Suppressor macrophage (primary cell): ENCODE results near the gene ALG2.
A peak's percentile ranks its signal among the peaks of the same experiment; 100 is the strongest.

Experiments used
- DNase-seq, 4 experiments: peaks; one replicate each; pipeline ENCODE4 v3.0.0-alpha.2; 2020 to 2022

ALG2 gene

GRCh38 chr9:99190597-99191283 lies 31.0 kb downstream of the ALG2 start:
- no peak for DNase-seq

DNA sequence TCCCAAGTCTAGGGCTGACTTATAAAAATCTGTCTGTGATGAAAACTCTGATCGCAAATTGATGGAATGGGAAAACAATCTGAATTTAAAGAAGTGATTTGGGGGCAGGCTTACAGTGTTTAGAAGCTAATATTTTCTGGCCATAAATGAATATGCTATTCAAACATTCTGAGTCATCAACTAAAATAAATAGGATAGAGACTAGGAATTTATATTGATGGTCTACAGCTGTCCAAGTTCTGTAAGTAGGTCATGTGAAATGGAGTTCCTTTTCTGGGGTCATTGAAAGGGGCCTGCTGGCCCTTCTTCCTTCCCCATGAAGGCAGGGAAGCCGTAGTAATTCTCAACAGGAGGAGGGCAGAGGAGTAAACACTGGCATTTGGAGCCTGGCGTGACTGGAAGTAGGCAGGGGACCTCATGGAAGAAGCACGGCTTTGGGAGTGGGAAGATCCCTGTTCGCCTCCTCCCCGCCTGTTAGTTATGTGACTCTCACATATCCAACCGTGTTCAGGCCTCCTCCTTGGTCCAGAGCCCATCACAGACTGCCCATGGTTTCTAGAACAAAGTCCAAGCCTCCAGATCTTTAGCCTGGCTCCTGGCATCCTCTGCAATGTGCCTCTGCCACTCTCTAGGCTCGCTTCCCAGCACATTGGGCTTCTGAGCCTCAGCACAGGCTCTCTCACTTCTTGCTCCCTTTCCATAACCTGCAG lies 31.7 kb downstream of the ALG2 start:
- DNase-seq: no peak

DNA sequence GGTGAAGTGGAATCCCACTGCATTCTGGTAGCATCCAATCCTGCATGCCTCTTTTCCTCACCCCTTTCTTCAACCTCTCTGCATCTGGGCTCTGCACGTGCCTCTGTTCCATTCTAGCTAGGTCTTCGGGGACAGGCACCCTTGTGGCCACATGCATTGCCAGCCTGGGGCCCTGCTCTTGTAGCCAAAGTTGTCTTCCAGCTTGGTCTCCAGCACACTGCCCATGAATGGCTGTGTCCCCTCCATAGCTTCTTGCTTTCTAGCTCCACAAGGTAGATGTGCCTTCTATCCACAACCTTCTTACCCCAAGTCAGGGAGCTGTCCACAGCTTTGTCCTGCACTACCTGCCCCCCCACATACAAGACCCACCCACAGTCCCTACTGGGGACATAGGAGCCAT lies 32.6 kb downstream of the ALG2 start:
- DNase-seq: no peak

DNA sequence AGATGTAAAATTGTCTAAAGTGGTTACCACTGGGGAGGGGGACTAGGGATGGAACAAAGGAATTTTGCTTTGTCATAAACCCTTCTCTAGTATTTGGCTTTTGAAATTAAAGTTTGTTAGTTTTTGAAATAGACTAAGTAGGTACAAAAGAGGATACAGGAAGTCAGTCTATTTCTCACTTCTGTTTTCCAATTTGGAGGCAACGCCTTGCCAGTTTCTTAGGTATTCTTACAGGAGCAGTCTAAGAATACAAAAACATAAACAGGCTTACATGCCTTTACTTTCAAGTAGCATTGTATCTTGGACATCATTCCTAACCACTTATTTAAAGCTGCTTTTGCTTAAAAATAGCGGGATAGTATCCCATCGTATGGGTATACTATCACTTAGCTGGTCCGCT lies 34.4 kb downstream of the ALG2 start:
- peak in 1 of 4 experiments; percentile 35 for DNase-seq

- no peak for DNase-seq
Measured at GRCh38 chr9:99185934-99186333, 35.8 kb downstream of the ALG2 start.

DNA sequence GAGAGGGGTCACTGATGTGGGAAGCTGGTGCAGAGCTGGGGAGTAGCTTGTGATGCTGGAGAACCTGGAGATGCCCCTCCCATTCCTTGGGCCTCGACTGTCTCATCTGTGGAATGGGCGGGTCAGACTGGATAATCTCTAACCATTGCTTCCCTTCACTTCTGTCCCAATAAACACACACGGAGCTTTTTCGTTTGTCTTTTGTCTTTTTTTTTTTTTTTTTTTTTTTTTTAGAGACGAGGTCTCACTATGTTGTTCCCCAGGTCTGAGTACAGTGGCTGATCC lies 36.5 kb downstream of the ALG2 start:
- no peak for DNase-seq

DNA sequence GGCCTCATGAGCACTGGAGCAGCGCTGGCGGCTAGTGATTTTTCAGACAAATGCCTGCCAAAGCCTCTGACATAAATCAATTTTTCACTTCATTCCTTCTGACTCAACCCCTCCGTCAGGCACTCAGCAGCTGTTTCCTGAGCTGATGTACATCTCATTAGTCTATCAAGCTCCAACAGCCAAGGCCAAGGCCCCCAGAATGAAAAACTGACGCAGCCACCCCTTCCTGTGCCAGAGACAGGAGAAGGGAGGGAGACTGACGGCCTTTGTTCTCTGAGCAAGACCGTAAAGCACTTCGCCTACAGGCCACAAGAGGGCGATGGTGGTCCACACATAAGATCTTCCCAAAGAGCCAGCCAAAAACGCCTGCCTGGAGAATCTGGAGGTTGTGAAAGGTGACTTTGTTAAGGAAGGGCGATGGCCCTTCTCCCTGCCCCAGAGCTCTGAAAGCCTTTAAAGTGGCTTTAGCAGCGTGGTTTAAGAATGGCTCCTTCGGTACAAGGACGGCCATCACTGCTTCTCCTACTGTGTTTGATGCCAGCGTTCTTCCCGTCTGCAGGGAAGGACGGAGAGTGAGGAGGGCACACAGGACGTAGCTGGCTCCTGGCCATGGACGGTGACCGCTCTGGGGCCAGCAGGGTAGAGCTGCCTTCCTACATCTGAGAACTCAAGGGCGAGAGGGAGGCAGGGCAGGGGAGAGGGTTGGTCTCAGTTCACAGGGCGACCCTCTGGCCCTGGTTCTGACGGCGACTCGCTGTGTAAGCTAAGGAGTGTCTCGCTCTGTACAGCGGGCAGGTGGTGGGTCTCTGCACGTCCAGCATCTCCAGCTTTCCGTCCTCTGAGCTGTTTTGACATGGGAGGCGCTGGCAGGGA lies 37.0 kb downstream of the ALG2 start:
- DNase-seq: peak; percentile 87 to 90 (median 88)

DNA sequence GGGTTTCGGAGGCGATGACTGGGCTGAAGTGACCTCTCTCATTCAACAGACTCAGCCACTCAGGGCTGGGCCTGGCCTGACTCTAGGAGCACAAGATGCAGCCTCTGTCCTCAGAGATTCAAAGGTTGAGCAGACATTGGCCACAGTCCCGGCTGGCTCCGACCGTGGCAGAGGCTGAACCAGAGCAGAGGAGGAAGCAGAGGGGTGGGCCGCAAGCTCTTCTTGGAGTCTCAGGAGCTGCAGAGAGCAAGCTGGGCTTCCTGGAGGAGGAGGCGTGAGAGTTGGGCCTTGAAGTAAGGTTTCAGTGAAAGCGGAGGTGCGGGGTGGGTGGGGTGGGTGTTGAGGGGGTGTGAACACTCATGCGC lies 37.6 kb downstream of the ALG2 start:
- DNase-seq: peak in 1 of 4 experiments; percentile 22

- no peak for DNase-seq
Measured at GRCh38 chr9:99183616-99184015, 38.1 kb downstream of the ALG2 start.

GRCh38 chr9:99182356-99182755 lies 39.4 kb downstream of the ALG2 start:
- DNase-seq: peak in 3 of 4 experiments; percentile 16 to 32 (median 30)

DNA sequence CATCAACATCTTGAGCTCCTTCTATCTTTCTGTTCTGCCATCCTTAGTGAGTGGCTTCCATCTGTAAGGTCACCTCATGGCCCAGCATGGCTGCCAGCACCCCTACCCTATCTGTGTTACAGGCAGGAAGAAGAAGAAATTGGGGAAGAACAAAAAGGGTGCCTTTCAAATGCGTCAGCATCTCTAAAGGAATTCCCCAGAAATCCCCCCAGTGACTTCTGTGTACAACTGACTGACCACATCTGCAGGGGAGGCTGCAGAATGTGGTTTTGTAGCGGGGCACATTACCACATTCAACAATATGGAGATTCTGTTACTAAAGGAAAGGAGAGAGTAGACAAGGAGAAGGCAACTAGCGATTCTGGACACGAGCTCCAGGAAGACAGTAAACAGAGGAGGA lies 40.1 kb downstream of the ALG2 start:
- peak; percentile 73 to 91 (median 83) for DNase-seq

DNA sequence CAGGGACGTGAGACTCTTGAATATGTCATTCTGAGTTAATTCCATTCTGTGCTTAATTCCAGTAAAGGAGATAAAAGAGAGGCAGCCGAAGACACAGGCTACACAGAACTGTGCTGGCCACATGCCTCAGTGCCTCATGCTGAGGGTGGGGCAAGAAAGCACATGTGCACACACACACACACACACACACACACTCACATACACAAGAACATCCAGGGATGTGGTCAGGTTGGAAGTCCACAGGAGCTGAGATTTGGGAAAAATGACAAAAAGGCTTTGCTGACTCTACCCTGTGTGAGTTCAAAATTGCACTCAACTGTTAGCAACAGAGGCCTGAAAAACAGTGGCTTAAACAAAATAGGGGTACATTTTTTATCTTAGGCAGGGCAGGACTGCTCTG lies 40.5 kb downstream of the ALG2 start:
- DNase-seq: no peak

DNA sequence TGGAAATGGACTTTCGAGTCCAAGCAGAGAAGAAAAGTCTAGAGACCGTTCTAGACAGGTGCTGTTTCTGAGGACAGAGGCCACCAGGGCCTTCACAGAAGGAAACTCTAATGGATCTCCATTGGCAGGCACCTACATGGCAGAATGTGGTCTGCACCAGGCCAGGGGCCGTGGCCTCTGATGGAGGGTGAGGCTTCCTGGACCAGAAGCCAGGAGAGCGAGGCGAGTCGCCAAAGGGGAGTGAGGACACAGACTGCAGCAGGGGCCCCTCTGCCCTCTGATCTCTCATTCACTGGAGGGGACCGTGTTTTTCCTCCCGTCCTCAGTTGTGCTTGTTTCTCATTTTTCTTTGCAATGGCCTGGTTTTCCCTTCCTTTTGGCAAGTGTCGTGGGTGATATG lies 41.1 kb downstream of the ALG2 start:
- no peak for DNase-seq

DNA sequence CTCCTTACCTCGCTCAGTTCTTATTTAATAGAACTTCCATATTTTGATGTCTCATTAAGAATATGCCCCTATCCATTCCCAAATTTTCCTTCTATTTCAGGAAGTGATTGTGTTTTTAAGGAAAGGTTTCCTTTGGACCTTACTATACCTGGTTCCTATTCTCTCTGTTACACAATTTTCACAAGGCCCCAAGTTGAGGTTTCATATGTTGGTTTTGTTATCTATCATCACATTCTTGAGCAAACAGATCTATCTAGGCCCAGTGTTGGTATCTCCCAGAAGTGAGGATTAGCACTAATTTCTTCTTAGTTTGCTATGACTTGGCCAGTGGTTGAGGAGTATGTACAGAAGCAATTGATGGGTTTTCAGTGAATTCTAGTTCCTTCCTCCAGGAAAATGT lies 41.5 kb downstream of the ALG2 start:
- no peak for DNase-seq

DNA sequence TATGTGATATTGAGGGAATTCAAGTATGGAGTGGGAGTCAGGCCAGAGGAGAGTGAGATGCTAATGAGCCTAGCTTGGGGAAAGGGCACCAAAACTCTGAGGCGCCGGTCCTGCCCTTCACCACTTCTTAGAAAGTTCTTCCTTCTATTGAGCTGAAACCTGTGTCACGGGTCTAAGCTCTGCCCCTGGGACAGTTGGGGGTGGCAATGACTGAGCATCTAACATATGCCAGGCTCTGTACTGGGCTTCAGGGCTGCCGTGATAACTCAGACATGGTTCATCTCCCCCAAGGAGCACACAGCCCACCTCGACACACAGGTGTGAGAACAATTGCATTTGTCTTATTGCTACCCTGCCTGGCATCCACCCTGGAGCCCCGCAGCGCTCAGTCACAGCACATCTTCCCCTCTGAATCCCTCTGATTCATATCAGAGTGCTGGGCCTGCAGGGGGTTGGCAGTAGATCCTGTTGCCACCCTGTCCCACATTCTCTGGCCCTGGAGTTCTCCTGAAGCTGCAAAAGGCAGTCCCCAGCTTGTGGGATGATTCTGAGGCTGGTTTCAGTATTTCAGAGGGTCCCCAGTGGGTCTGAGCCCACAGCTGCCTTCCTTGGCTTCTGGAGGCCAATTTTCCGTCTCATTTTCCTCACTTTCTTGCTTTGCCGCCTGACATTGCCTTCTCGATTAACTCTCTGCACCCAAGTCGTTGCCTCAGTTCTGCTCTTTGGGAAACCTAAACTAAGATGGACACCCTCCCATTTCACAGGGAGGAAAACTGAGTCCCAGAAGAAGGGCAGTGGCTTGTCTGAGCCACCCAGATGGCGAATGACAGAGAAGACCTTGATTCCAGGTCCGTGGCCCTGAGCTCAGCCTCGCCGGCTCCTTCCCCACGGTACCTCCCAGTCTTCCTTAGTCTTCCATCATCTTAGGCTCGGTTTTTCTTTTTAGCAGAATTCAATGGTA lies 42.5 kb downstream of the ALG2 start:
- DNase-seq: no peak

- no peak for DNase-seq
Measured at GRCh38 chr9:99177576-99178366, 44.0 kb downstream of the ALG2 start.

DNA sequence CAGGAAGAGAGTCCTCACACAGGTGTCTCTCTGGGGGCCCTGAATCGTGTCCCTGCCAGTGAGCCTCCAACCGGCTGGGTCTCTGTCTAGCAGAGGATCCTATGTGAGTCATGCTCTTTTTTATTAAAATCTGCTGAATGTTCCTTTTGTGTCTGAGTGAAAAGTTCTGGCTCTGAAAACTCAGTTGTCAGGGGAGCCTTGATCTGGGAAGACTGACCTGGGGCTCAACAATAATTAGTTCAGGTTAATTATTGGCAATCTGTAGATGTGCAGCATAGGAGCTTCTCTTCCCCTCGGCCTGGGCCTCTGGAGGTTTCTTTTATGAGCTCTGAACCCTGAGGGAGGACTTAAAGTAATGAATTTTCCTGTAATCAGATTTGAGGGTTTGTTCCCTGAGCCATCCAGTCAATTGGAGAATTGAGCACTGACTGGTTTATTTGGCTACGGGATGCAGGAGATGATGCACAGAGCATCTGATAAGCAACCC lies 45.2 kb downstream of the ALG2 start:
- no peak for DNase-seq

GRCh38 chr9:99173570-99174504 lies 47.9 kb downstream of the ALG2 start:
- DNase-seq: no peak

GRCh38 chr9:99172124-99173091 lies 49.3 kb downstream of the ALG2 start:
- DNase-seq: no peak
